ENCODE measurements around the gene LAMB2.

DNA sequence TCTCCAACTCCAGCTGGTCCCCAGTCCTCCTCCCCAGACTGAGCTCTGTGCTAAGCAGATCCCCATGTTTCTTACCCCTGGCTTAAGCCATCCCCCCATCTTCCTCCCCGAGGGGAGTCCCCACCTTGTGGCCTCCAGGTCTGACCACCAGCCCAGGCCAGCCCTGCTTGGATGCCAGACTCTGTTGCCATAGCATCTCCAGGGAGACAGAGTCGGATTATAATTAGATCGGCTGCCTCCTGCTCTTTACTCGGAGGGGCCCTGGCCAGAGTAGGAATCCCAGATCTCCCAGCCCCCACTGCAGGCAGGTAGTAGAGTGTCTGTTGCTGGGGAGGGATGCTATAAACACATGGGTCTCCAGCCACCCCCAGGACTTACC, 40.9 kb upstream of the LAMB2 start:
- TF ChIP-seq, protein P1, sequence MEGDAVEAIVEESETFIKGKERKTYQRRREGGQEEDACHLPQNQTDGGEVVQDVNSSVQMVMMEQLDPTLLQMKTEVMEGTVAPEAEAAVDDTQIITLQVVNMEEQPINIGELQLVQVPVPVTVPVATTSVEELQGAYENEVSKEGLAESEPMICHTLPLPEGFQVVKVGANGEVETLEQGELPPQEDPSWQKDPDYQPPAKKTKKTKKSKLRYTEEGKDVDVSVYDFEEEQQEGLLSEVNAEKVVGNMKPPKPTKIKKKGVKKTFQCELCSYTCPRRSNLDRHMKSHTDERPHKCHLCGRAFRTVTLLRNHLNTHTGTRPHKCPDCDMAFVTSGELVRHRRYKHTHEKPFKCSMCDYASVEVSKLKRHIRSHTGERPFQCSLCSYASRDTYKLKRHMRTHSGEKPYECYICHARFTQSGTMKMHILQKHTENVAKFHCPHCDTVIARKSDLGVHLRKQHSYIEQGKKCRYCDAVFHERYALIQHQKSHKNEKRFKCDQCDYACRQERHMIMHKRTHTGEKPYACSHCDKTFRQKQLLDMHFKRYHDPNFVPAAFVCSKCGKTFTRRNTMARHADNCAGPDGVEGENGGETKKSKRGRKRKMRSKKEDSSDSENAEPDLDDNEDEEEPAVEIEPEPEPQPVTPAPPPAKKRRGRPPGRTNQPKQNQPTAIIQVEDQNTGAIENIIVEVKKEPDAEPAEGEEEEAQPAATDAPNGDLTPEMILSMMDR (IDR thresholded peaks at IDR 0.05 in 2 of 3, conservative IDR thresholded peaks at IDR 0.05 in 1 of 3; ENCODE audit: control insufficient read depth in 2 of 3, extremely low read depth in 1 of 3, insufficient read depth in 1 of 3, low read depth in 3 of 3, low read length in 3 of 3): no peak
- no peak for TF ChIP-seq BHLHE40 (IDR thresholded peaks at IDR 0.05; ENCODE audit: borderline replicate concordance in 1 of 2, low read depth in 2 of 2, low read length in 1 of 2)
- no peak for TF ChIP-seq SIN3A (IDR thresholded peaks at IDR 0.05; ENCODE audit: low read depth, low read length)
- no peak for TF ChIP-seq POLR2A (IDR thresholded peaks at IDR 0.05; ENCODE audit: low read depth, low read length)
- TF ChIP-seq, protein P2, sequence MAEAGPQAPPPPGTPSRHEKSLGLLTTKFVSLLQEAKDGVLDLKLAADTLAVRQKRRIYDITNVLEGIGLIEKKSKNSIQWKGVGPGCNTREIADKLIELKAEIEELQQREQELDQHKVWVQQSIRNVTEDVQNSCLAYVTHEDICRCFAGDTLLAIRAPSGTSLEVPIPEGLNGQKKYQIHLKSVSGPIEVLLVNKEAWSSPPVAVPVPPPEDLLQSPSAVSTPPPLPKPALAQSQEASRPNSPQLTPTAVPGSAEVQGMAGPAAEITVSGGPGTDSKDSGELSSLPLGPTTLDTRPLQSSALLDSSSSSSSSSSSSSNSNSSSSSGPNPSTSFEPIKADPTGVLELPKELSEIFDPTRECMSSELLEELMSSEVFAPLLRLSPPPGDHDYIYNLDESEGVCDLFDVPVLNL (IDR thresholded peaks at IDR 0.05; ENCODE audit: low read depth, low read length): no peak
- TF ChIP-seq POLR2AphosphoS5 (IDR thresholded peaks at IDR 0.05; ENCODE audit: low read length): no peak
- TF ChIP-seq RFX5 (IDR thresholded peaks at IDR 0.05; ENCODE audit: low read depth, low read length): no peak
- no peak for TF ChIP-seq SP1 (IDR thresholded peaks at IDR 0.05; ENCODE audit: low read depth, low read length)
- TF ChIP-seq RAD51 (IDR thresholded peaks at IDR 0.05): no peak
- no peak for TF ChIP-seq TCF12 (IDR thresholded peaks at IDR 0.05; ENCODE audit: low read depth, low read length)
- TF ChIP-seq EZH2 (IDR thresholded peaks at IDR 0.05; ENCODE audit: borderline replicate concordance, control insufficient read depth, low read depth, low read length): no peak
